GM19463 (cell line): Measurements from ENCODE around the gene PCGF2.
A peak's percentile ranks its signal among the peaks of the same experiment; 100 is the strongest.
"Not testable (repeated sequence)": the region's sequence is repeated elsewhere in the genome, so short reads cannot be mapped to it uniquely, and the experiment has no call there.

Experiments
- ATAC-seq: cut with Tn5 transposase; IDR thresholded peaks from one replicate; pipeline ENCODE4 v1.9.1; 2021; ENCODE audit warnings: mild to moderate bottlenecking, moderate library complexity; ENCODE audit not compliant: unreplicated experiment

Gene PCGF2

DNA sequence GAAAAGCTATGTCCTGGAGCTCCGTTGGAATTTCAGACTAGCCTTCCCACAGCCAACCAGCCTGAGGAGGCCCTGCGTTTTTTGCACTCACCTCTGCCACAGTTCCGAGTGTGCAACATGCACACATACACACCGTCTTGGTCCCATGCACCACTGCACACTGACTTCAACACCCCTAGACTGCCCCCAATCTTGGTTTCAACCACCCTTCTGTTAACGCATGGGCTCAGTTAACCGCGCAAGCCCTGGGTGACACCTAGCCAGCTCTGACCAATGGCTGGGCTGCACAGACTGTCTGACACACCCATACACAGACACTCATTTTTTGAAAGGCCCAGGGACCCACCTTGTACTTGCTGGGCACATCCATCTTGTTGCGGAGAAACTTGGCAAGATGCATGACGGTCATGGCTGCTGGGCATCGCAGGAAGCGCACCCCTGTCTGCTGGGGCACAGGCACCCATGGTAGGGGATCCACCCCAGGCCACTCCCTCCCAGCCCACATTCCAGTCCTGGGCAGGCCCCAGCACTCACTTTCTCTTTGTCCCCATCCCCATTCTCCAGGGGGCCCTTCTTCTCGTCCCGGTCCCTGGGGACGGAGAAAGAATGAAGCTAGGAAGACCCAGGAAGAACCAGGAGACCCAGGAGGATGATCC is 10.0 kb downstream of the PCGF2 start:
- ATAC-seq, result no peak

DNA sequence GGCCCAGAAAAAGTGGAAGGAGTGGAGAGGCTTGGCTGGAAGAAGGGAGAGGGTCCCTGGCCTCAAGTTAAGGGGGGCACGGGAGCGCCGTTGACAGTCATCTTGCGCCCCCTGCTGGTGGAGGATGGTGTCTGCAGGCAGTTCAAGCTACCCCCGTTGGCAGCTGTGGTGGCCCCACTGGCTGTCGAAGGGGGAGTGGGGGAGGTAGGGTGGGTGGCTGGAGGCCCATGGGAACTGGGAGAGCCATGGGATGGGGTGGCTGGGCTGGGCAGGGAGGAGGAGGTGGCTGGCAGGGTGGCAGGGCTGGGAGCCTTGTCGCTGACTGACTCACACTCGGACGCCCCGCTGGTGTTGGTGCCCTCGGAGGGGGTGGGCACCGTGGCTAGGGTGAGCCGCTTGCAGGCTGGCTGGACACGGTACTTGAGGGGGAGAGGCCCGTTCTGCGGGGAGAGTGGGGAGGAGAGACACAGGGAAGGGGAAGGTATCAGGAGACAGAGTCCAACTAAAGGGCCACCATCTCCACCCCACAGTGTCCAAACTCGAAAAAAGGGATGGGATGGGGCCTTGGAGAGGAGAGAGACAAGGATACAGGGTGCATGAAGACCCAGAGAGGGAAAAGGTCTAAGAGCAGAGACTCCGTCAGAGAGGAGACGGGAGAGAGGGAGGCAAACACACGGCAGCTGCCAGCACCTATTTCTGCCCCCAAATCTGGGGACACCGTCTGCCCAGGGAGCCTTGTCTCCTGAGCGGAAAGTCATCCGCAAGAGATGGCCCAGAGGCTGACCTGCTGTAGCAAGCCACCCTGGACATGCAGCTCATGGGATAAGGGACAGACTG is 12.8 kb downstream of the PCGF2 start:
- no peak for ATAC-seq

DNA sequence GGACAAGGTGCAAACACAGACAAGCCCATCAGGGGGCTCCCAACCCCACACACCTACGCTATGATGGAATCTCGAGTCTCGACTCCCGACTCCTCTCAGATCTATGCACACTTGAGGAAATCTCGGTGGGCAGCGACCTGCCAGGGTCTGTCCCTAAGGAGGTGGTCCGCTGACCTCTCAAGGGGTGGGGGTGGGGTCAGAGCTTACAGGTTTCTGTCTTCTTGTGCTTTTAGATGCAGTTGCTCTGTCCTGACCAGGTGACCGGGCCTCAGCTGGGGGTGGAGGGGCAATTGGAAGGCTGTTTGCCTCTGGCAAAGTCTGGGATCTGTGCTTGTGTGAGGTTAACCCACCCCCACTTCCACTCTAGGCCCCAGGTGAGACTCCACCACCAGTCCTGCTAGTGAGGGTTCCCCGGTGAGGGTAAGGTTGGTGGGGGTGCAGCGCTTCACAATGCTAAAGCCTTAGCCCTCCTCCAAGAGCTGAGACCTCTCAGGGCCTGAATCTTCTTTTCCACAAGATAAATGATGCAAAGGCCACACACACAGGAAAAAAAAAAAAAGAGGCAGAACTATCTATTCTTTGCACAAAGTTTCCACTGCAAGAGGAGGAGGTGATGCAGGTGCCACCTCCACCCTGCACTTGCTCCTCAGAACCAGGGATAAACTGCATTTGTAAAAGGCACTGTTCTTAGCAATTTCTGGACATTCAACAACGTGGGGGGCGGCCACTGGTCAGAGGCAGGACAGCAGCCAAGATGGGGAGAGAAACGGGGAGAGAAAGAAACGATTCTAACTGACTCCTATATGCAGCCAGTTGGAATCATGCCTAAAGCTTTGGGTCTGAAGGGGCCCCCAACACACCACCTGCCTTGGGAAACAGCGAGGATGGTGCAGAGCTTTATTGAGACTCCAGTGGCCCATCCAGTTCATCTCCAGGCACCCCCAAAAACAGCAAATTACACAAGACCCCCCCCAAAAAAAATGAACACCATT is 13.9 kb downstream of the PCGF2 start:
- ATAC-seq, result no peak

DNA sequence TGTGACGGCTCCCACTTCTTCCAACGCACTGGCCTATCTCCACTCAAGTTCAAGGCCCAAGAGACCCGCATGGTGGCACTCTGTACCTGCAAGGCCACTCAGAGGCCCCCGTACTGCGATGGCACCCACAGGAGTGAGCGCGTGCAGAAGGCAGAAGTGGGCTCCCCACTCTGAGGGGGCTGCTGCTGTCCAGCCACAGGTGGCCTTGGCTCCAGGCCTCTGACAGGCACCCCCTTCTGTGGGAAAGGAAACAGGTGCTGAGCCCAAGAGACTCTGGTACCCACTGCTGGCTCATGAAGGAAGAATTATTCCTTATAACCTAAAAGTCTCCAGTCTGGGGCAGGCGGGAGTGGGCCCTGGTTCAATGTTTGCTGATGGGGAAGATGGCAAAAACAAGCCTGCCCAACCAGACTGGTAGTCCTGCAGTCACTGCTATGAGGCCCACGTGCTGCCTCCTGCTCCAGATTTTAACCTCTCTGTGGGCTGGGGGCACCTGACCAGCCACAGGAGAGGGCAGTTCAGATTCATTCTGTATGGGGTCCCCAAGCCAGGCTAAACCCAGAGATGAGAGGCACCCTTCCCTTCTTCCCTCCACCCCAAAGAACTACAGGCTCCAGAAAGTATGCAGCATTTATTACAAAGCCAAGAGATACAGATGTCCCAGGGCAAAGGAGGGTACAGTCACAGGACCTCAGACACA is 14.7 kb downstream of the PCGF2 start:
- ATAC-seq, result no peak

DNA sequence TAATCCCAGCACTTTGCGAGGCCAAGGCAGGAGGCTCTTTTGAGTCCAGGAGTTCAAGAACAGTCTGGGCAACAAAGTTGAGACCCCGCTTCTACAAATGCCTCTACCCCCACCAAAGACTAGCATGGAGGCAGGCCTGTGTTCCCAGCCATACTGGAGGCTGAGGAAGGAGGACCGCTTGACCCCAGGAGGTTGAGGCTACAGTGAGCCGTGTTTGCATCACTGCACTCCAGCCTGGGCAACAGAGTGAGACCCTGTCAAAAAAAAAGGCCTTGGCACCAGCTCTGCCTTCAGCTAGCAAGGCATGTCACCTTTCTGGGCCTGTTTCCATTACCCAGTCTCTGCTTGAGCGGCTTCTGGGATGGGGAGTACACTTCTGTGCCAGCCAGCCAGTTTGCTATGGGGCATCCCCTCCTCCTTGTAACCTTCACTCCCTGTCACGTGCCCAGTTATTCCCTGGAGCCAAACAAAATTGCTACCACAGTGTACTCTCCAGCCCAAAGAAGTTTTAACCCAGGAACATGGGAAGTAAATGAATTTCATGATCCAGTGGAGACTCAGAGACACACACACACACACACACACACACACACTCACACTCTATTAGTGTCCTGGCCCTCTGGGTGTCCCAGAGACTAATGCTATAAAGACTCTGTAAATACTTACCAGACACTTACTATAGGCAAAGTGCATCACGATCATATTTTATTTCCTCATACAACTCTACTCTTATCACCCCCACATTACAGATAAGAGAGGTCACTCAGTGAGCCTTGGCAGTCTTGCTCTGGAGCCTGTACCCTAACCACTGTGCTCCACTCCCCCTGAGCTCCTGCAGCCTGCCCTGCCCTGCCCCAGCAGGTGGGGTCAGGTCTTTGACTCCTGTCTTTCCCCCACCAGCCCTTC is 15.5 kb downstream of the PCGF2 start:
- ATAC-seq, result no peak

DNA sequence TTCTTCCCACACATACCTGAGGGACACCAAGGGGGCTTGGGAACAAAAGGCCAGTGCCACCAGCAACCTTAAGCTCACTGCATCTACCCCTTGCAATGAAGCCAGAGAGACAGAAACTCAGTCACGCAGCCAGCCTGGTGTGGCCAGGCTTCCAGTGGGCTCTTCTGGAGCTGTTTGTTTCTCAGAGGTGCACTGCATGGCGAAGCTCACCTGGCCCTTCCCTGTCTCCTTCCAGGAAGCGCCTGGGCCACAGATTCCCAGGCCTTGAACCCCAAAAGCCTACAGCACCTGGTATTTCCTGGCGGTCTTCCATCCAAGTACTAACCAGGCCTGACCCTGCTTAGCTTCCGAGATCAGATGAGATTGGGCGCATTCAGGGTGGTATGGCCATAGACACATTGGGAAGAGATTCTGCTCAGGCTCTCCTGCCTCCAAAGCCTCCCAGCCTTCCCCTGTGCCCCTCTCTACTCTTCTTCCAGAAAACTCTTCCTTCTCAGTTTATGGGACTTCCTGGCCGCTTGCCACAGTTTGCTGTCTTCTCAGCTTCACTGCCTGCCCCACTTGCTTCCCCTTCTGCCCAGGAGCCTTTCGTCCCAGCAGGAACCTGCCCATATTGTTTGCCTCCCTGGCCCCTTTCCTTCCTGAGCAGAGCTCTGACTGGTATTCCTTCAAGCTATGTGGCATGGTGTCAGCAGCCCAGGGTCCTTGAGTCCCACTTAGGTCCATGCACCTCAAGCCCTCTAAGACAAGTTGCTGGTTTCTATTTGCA is 16.4 kb downstream of the PCGF2 start:
- ATAC-seq, result no peak

DNA sequence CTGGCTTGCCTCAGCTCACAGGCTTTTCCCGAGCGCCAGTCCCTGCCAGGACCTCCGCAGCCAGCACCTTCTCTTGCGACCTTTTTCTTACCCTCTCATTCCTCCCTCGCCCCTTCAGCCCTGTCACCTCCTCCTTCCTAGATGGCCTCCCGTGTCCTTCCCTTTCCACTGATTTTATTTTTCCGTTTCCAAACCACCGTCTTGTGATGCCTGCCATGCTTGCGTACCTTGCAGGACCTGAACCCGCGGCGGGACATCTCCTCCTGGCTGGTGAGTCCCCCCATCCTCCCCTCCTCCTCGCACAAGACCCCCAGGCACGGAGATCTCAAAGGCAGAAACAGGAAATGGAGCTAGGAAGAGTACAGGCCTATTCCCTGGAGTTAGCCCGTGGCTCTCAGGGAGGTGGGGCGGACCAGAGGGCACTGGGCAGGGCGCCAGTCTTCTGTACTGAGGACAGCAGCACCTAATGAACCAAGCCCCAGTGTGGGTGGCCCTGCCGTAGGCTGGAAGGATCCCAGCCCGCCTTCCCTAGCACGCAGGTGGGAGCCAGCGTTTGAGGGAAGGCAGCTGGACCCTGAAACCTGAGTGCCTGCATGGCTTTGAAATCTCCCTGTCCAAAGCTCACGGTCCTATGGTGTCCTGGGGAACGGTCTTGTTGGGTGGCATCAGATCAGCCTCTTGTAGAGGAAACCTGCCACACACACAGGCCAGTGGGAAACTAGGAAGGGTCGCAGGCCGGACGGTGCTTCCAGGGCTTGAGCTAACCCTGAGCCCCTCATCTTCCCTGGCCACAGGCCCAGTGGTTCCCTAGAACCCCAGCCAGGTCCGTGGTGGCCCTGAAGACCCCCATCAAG is 17.4 kb downstream of the PCGF2 start:
- no peak for ATAC-seq

DNA sequence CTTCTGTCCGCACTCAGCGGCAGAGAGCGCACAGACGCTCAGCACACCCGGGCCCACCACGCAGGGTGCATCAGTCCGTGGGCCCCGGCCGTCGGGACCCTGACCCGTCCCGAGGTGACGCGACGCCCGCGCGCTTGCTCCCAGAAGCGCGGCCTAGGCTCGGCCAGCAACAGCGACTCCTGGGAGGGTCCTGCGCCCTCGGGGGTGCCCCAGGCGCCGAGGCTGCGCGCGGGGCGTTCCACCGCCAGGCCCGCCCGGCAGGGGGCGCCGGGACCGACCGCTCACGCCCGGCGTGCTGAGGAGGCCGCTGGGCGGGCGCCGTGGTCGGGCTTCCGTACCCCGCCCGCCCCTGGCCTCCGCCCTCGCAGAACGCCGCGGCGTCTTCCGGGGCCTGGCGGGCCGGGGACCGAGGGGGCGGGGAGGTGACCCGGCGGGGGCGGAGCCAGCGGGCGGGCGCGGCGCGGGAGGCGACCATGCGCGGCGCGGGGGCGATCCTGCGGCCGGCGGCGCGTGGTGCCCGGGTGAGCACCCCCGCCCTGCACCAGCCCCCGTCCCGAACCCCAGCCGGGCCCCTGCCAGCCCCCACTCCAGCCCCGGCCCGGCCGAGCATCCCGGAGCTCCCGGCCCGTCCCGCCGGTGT is 18.1 kb downstream of the PCGF2 start, which contains the start of gene CISD3:
TSS of gene CISD3 (plus strand) at position 456 of the 640 bp plus-strand sequence. CDS start at position 474, 18 bp downstream.
- peak; percentile 91 for ATAC-seq

DNA sequence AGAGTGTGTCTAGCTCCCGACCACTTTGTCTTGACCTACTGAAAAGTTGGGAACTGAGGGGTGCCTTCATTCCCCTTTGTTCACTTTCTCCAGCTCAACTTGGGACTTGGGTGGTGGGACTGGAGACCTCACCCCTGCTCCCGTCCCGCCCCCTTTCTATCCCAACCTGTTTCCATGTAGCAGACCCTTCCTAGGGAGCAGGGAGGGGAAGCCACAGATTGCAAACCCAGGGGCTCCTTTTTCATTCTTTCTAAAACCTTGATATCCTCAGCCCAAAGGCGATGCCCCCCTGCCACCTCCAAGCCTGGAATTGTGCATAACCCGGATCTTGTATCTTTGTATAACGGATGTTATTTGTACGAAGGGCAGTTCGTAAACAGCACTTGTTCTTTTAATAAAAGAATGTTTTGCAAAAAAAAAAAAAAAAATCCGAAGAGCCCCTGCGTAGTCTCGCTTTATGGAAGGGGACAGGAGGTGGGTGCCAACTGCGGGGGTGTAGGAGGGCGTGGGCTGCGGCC is 18.7 kb downstream of the PCGF2 start:
- no peak for ATAC-seq

DNA sequence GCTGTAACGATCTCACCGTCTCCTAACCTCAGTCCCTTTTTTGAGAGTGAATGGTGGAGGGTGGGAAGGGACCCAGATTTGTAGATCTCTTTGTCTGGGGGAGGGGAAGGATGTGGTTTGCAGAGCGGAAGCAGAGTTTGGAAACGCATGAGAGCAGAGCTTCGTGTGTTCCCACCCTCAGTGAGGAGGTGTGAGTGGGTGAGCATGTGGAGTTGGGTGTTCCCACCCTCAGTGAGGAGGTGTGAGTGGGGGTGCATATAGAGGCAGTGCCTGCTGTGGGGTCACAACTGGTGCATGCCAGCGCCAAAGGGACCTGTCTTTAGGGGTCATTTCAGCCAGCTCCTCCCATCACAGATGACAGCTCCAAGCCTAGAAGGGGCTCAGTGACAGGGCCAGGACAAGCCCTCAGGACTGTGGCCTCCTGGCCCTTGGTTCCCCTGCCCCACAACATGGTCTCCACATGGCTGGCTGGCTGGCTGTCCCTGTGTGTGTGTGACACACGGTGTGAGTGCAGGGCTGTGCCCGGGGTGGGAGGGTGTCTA is 19.8 kb downstream of the PCGF2 start:
- ATAC-seq, result no peak

DNA sequence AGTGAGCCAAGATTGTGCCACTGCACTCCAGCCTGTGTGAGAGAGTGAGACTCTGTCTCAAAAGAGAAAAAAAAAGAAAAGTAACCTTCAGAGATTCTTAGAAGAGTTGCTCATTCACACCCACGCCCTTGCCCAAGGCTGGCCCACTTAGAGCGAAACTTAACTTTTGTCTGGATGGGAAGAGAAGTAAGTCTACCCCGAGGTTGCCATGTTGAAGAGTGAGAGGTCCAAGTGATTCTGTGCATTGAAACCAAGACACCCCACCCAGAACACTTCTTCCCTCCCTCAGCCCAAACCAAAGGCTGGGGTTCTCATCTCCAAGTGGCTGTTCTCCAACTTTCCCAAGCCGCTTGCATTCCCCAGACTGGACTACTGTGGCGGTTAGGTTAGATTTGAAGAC is 20.4 kb downstream of the PCGF2 start:
- no peak for ATAC-seq

DNA sequence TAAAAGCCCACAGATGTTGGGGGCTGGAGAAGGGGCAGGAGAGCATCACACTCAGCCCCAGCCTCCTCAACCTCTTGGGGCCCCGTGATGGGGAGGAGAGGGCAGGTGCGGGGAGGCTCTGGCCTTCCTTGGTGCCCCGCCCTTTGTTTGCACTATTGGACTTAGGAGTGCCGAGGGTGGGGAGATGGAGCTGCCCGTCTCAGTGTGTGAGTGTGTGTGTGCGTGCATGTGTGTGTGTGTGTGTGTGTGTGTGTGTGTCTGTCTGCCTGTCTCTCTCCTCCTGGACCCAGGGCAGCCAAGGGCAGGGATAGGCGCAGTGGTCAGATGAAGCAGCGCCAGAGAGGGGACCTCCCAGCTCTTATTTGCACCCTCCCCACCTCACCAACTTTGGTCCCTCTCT is 22.0 kb downstream of the PCGF2 start:
- ATAC-seq, result not testable (repeated sequence)

DNA sequence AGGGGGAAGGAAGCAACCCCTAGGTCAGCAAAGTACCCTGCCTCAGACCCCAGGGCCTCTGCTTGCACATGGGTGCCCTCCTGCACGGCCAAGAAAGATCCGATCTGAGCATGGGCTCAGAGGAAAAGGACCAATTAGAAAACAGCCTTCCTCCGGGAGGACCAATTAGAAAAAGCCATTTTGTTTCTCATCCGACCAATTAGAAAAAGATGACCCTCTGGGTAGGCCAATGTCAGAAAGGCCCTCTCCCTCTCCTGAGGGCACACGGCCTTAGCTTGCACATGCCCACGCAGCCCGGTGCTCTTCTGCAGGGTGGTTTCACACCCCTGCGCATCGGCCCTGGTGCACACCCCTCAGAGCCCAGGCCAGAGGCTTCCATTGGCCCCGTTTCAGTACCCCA is 23.1 kb downstream of the PCGF2 start:
- no peak for ATAC-seq

DNA sequence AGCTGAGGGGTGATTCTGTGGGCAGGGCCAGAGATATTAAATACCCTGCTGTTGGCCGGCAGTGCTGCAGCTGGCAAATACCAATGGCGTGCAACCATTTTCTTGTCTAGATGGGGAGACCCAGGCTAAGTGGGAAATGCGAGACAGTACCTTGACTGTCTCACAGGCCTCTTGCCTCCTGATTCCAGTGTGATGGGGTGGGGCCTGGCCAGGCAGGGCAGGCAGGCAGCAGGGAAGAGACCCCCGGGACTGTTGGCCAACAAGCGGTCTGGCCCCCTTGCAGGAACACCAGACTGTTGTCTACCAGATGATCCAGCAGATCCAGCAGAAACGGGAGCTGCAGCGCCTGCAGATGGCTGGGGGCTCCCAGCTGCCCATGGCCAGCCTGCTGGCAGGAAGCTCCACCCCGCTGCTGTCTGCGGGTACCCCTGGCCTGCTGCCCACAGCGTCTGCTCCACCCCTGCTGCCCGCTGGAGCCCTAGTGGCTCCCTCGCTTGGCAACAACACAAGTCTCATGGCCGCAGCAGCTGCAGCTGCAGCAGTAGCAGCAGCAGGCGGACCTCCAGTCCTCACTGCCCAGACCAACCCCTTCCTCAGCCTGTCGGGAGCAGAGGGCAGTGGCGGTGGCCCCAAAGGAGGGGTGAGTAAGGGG is 23.7 kb downstream of the PCGF2 start:
- ATAC-seq, result no peak

DNA sequence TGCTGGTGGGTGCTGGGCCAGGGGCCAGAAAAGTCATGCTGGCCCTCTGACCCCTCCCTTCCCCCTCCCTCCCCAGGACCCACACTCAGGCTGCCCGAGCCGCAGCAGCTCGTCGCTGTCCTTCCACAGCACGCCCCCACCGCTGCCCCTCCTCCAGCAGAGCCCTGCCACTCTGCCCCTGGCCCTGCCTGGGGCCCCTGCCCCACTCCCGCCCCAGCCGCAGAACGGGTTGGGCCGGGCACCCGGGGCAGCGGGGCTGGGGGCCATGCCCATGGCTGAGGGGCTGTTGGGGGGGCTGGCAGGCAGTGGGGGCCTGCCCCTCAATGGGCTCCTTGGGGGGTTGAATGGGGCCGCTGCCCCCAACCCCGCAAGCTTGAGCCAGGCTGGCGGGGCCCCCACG is 26.3 kb downstream of the PCGF2 start:
- no peak for ATAC-seq

DNA sequence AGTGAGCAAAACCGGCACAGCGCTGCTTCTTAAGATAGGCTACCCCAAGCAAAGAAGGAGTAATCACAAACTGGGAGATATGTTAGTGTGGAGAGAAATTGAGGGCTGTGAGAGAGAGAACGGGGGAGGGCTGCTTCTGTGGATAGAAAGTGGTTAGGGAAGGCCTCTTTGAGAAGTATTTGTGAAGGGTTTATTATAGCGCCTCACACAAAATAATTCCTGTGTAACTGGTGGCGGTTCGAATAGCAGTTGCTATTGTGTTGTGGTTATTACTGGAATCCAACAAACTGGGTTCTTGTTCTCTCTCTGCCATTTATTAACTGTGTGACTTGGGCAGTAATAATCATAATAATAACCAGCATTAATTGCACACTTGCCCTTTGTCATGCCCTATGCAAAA is 27.2 kb downstream of the PCGF2 start:
- ATAC-seq, result no peak
